Measurements from ENCODE around the gene CFAP97. TPM values are rescaled to one million over a fixed set of nuclear protein-coding genes. Genes with fewer than 3 reads are reported as not detected.
"Not testable (repeated sequence)": the region's sequence is repeated elsewhere in the genome, so short reads cannot be mapped to it uniquely, and the experiment has no call there.

The CFAP97 gene
- total RNA-seq, 4 donors from 2014 or later: 20.0 to 28.3 (median 26.0) TPM

DNA sequence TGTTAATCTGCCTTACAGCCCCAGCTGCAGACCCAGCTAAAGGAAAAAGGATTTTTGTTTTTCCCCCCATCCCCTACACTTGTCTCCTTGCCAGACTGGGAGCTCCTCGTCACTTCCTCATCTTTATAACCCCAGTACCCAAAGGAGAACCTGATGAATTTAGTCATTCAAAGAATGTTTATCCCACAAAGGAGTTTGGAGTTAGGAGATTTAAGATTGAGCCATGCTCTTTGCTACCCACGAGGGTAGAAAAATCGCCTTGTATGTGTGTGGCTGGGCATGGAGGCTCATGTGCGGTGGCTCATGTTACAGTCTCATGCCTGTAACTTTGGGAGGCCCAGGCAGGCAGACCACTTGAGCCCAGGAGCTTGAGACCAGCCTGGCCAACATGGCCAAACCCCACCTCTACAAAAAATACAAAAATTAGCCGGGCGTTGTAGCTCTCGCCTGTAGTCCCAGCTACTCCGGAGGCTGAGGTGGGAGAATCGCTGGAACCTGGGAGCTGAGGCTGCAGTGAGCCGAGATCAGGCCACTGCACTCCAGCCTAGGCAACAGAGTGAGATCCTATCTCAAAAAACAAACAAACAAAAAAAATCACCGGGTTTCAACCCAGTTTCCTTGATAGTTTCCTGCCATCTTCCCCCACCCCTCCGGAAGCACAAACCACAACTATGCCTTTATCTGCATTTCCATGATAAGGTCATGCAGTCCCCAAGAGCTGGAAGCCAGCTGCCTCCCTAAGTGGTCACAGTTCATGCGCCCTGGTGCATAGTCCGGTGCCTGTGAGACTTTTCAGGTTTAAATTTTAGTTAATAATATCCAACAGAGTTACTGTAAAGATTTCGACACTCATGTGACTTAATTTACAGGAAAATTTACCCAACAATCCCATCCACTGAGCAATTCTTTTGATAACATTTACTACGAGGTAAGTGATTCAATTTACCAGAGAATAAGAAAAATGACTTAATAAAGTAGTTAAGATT, 1.5 kb downstream of the CFAP97 start:
- WGBS, 2 donors: 62 to 67% methylated on average over 16 of the region's 16 CpGs
- no peak overlapping the region for H3K4me3 ChIP-seq (ENCODE audit: low read depth, poor library complexity, severe bottlenecking)
- intact Hi-C loops (cut with DNase I; ENCODE audit: low total_unique reads): no loop called here
- no peak for DNase-seq (ENCODE audit: low spot score in 2 of 2)
- TF ChIP-seq POLR2A (IDR thresholded peaks at IDR 0.05): no peak
- TF ChIP-seq, protein P1, sequence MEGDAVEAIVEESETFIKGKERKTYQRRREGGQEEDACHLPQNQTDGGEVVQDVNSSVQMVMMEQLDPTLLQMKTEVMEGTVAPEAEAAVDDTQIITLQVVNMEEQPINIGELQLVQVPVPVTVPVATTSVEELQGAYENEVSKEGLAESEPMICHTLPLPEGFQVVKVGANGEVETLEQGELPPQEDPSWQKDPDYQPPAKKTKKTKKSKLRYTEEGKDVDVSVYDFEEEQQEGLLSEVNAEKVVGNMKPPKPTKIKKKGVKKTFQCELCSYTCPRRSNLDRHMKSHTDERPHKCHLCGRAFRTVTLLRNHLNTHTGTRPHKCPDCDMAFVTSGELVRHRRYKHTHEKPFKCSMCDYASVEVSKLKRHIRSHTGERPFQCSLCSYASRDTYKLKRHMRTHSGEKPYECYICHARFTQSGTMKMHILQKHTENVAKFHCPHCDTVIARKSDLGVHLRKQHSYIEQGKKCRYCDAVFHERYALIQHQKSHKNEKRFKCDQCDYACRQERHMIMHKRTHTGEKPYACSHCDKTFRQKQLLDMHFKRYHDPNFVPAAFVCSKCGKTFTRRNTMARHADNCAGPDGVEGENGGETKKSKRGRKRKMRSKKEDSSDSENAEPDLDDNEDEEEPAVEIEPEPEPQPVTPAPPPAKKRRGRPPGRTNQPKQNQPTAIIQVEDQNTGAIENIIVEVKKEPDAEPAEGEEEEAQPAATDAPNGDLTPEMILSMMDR (IDR thresholded peaks at IDR 0.05): no peak

DNA sequence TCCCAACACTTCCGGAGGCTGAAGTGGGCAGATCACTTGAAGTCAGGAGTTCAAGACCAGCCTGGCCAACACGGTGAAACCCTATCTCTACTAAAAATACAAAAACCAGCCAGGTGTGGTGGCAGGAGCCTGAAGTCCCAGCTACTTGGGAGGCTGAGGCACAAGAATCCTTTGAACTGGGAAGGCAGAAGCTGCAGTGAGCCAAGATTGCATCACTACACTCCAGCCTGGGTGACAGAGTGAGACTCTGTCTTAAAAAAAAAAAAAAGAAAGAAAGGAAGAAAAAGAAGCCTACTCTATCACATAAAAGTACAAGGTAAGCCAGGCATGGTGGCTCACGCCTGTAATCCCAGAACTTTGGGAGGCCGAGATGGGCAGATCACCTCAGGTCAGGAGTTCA, 5.6 kb downstream of the CFAP97 start:
- H3K4me3 ChIP-seq (ENCODE audit: low read depth, poor library complexity, severe bottlenecking); intact Hi-C loops (cut with DNase I; ENCODE audit: low total_unique reads); DNase-seq (ENCODE audit: low spot score in 2 of 2): not testable (repeated sequence)
- 92 to 98% methylated on average over 4 of the region's 4 CpGs for WGBS, 2 donors

DNA sequence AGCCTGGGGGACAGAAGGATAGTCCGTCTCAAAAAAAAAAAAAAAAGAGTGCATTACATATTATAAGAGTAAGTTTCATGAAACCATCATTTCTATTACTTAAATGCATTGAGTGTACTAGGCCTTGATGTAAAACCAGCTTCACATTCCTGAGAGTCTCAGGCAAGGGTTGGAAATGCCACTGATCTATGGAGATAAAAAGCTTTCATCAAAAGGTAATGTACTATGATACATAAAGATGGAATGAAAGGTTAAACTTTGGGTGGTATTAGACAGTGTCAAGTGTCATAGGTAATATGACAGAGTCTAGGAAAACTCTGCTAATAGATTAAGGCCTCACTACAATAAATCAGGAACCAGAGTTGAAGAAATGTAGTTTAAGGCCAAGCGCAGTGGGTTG, 7.4 kb downstream of the CFAP97 start:
- no peak for DNase-seq (ENCODE audit: low spot score in 2 of 2)
- WGBS, 2 donors: 91 to 98% methylated on average over 2 of the region's 2 CpGs
- no peak for TF ChIP-seq POLR2A (IDR thresholded peaks at IDR 0.05)
- TF ChIP-seq, protein P1 (IDR thresholded peaks at IDR 0.05): no peak
- no peak overlapping the region for H3K4me3 ChIP-seq (ENCODE audit: low read depth, poor library complexity, severe bottlenecking)
- intact Hi-C loops (cut with DNase I; ENCODE audit: low total_unique reads): no loop called here

DNA sequence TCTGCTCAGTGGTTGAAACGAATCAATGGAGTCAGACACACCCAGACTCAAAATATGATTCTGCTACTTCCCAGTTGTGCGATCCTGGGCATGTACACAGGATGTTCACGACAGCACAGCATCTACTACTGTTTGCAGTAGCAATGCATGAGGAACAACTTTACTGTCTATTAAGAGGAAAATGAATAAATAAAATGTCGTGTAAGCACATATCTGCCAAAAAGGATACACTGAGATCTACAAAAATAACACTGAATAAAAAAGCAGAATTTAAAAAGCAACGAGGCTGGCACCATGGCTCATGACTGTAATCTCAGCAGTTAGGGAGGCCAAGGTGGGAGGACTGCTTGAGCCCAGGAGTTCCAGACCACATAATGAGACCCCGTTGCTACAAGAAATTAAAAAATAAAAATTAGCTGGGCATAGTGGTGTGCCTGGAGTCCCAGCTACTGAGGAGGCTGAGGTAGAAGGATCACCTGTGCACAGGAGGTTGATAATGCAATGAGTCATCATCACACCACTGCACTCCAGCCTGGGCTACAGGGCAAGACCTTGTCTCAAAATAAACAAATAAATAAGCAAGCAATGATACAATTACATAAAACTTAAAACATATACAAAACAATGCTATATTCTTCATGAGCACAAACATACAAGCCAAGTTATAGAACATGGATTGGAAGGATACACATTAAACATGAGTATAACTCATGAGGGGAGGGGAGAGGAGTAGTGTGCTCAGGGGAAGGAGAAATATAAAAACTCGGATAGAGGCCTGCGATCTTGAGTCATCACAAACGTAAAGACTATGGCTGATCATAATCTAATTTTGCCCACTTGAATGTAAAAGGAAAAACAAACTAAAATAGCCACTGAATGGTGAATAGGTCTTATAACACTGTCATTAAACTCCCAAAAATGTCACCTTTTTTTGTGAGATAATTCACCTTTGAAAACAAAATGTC, 8.6 kb downstream of the CFAP97 start:
- WGBS, 2 donors: 73 to 74% methylated on average over 9 of the region's 9 CpGs
- intact Hi-C loops (cut with DNase I; ENCODE audit: low total_unique reads): no loop called here
- no peak for DNase-seq (ENCODE audit: low spot score in 2 of 2)
- no peak overlapping the region for H3K4me3 ChIP-seq (ENCODE audit: low read depth, poor library complexity, severe bottlenecking)
- TF ChIP-seq, protein P1 (IDR thresholded peaks at IDR 0.05): no peak
- no peak for TF ChIP-seq POLR2A (IDR thresholded peaks at IDR 0.05)

DNA sequence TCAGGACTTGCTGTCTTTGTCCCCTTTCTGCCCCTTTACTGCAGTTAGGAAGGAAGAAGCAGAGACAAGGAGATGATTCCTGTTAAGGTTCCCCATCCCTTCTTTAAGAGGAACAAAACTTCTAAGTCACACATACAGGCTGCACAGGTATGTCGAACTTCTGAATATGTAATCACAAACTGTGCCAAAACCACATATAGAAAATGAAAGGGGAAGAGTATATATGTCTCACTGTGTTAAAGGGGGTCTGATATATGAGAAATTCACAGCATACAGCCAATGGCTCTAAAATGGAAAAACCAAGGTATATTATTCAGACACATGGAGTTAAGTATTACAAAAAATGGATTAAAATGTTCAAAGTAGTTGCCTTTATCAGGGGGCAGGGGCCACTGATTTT, 11.7 kb downstream of the CFAP97 start:
- intact Hi-C loops (cut with DNase I; ENCODE audit: low total_unique reads): no loop called here
- no peak for DNase-seq (ENCODE audit: low spot score in 2 of 2)
- TF ChIP-seq, protein P1 (IDR thresholded peaks at IDR 0.05): no peak
- WGBS, 2 donors: 63 to 71% methylated on average over 1 of the region's 1 CpG
- H3K4me3 ChIP-seq (ENCODE audit: low read depth, poor library complexity, severe bottlenecking): no peak overlapping the region
